Left lung (tissue), 10 donors: ENCODE results near the gene ECD. TPM values are rescaled to one million over a fixed set of nuclear protein-coding genes. Genes with fewer than 3 reads are reported as not detected.
"Not testable (repeated sequence)": the region's sequence is repeated elsewhere in the genome, so short reads cannot be mapped to it uniquely, and the experiment has no call there.

Experiments used
- ATAC-seq: fragments of 200-7000 bp; cut with Tn5 transposase; one replicate; pipeline ENCODE4 v1.9.1; 2020; ENCODE audit warnings: moderate library complexity
- DNase-seq, 4 donors: peaks; one replicate each; pipeline ENCODE4 v3.0.0-alpha.2; 2013 to 2020
- H3K27ac ChIP-seq, 2 donors: fragments of 200-600 bp; sonication (generic) in 1 of 2; one replicate each; pipeline versions ENCODE4 v1.5.0 to v1.8.0; 2020 to 2021
- H3K27me3 ChIP-seq, 2 donors: fragments of 200-600 bp; sonication (generic) in 1 of 2; one replicate each; pipeline versions ENCODE4 v1.5.0 to v1.8.0; 2020 to 2021
- H3K36me3 ChIP-seq, 2 donors: fragments of 200-600 bp; sonication (generic) in 1 of 2; one replicate each; pipeline versions ENCODE4 v1.5.0 to v1.8.0; 2020 to 2021
- H3K4me1 ChIP-seq, 2 donors: fragments of 200-600 bp; one replicate each; pipeline ENCODE4 v1.8.0; 2021
- H3K4me3 ChIP-seq, 2 donors: fragments of 200-600 bp; sonication (generic) in 1 of 2; one replicate each; pipeline versions ENCODE4 v1.5.0 to v1.8.0; 2020 to 2021; ENCODE audit warnings: mild to moderate bottlenecking in 1 of 2
- H3K9me3 ChIP-seq, 2 donors: fragments of 200-600 bp; sonication (generic) in 1 of 2; one replicate each; pipeline versions ENCODE4 v1.5.0 to v1.8.0; 2020 to 2021
- CTCF ChIP-seq, 2 donors: fragments of 200-600 bp; sonication (generic) in 1 of 2; IDR thresholded peaks; one replicate each; pipeline versions ENCODE4 v1.5.0 to v1.8.0; 2021; ENCODE audit warnings: antibody characterized with exemption in 2 of 2
- intact Hi-C, 2 donors: fragments of 100-400 bp; cut with DNase I; formaldehyde crosslinking; loops; one replicate each; pipeline versions ENCODE4 v1.11.2 to v1.14.2; 2022
- polyA plus RNA-seq, 6 donors: library from polyadenylated mRNA; unstranded; fragments of 120-200 nt; gene quantifications; one replicate each; pipeline ENCODE4 v1.2.1, GENCODE V29; 2013; ENCODE audit not compliant: insufficient read length in 6 of 6
- total RNA-seq, 2 donors: library from RNA; stranded (reverse); fragmentation: NEBNext Ultra II Directional; extraction: Animal tissue kit (Norgen Biotek cat#: 25700); gene quantifications; one replicate each; pipeline ENCODE4 v1.2.1, GENCODE V29; 2021
- donor health status: DM: no; HTN: yes; CAD: no.
- donor health status: DM: no; HTN: no; CAD: no.

ECD gene
- total and polyA plus RNA-seq, 8 donors: 22.6 to 42.7 (median 36.4) TPM

- peak within 1 kb of the TSS; percentile 88 to 90 for H3K27ac ChIP-seq
- H3K4me3 ChIP-seq: peak within 1 kb of the TSS; percentile 34 to 52
- H3K27me3 ChIP-seq: no peaks in the 10 kb centered on the region
- H3K4me1 ChIP-seq: peaks cover 0 to 12% of the 10 kb centered on the region in 2 donors
- H3K36me3 ChIP-seq: peaks cover 0 to 11% of the 10 kb centered on the region in 2 donors
- no peaks in the 10 kb centered on the region for H3K9me3 ChIP-seq
- ATAC-seq (peak; percentile 99), DNase-seq (peak in 3 of 4 donors; percentile 69 to 85 (median 71))
- TF ChIP-seq CTCF (IDR thresholded peaks at IDR 0.05): no peak
- intact Hi-C loops: no loop called here
These were observed 57.4 kb downstream of the ECD start, which contains the start of gene NUDT13 for GRCh38 chr10:73110345-73110849. NUDT13 (plus strand) TSS chr10:73110455; CDS start chr10:73114366, 3,911 bp downstream.

- H3K27ac ChIP-seq, H3K4me3 ChIP-seq, H3K27me3 ChIP-seq, intact Hi-C loops, H3K9me3 ChIP-seq, DNase-seq, ATAC-seq, H3K36me3 ChIP-seq: not testable (repeated sequence)
- H3K4me1 ChIP-seq: peaks cover 0 to 12% of the 10 kb centered on the region in 2 donors
These were observed 58.6 kb downstream of the ECD start for GRCh38 chr10:73109248-73109652.

- H3K27ac ChIP-seq: no peak overlapping the region
- H3K9me3 ChIP-seq: no peaks in the 10 kb centered on the region
- H3K4me3 ChIP-seq: no peak overlapping the region
- peaks cover 0 to 7% of the 10 kb centered on the region in 2 donors for H3K36me3 ChIP-seq
- no peak for ATAC-seq
- no peak for DNase-seq
- H3K4me1 ChIP-seq: peaks cover 0 to 8% of the 10 kb centered on the region in 2 donors
- no peak for TF ChIP-seq CTCF (IDR thresholded peaks at IDR 0.05)
- intact Hi-C loops: no loop called here
- H3K27me3 ChIP-seq: no peaks in the 10 kb centered on the region
These were observed 61.5 kb downstream of the ECD start for GRCh38 chr10:73106301-73106700.

GRCh38 chr10:73099141-73099540 is 68.7 kb downstream of the ECD start:
- ATAC-seq (no peak), DNase-seq (no peak)
- Histone ChIP-seq H3K4me3 (no peak overlapping the region), H3K27me3 (no peaks in the 10 kb centered on the region), H3K4me1 (peaks cover 4 to 13% of the 10 kb centered on the region in 2 donors), H3K27ac (no peak overlapping the region), H3K36me3 (no peaks in the 10 kb centered on the region), H3K9me3 (no peaks in the 10 kb centered on the region)
- intact Hi-C loops: no loop called here
- no peak for TF ChIP-seq CTCF (IDR thresholded peaks at IDR 0.05)

- H3K27me3 ChIP-seq: no peaks in the 10 kb centered on the region
- DNase-seq (no peak), ATAC-seq (no peak)
- H3K27ac ChIP-seq: peak overlapping the region; percentile 98
- no peak for TF ChIP-seq CTCF (IDR thresholded peaks at IDR 0.05)
- no peaks in the 10 kb centered on the region for H3K36me3 ChIP-seq
- H3K9me3 ChIP-seq: no peaks in the 10 kb centered on the region
- intact Hi-C loops: no loop called here
- H3K4me1 ChIP-seq: peaks cover 4 to 17% of the 10 kb centered on the region in 2 donors
- peak overlapping the region; percentile 74 to 81 for H3K4me3 ChIP-seq
These were observed 70.5 kb downstream of the ECD start for GRCh38 chr10:73097305-73097670.
